ENCODE results near the gene IDH1. TPM values are rescaled to one million over a fixed set of nuclear protein-coding genes. Genes with fewer than 3 reads are reported as not detected.

Gene IDH1
- total and polyA plus RNA-seq, 2 of the 8 experiments (the other 6 are each of a cell fraction or from before 2014, with no cell fraction given) = 174 to 398 TPM

GRCh38 chr2:208189069-208189809 is 65.6 kb downstream of the IDH1 start:
- Histone ChIP-seq H3K9me3 (ENCODE audit: insufficient read depth in 2 of 2, low read depth in 1 of 2, low read length in 1 of 2) (no peaks in the 10 kb centered on the region), H4K20me1 (replicated peaks in 1 of 2; ENCODE audit: control insufficient read depth in 1 of 2, insufficient read depth in 2 of 2, low read length in 2 of 2) (no peaks in the 10 kb centered on the region), H3K27me3 (replicated peaks in 1 of 4; ENCODE audit: control insufficient read depth in 3 of 4, extremely low read depth in 1 of 4, insufficient read depth in 3 of 4, low read length in 3 of 4) (no peaks in the 10 kb centered on the region), H3K23me2 (ENCODE audit: low read depth, low read length) (no peaks in the 10 kb centered on the region; the same call in 1 of the 2 replicates), H3K56ac (replicated peaks; ENCODE audit: insufficient read length, low read depth, low read length) (no peak overlapping the region), H2BK12ac (ENCODE audit: low read depth, low read length) (no peak overlapping the region), H3K36me3 (ENCODE audit: control insufficient read depth in 2 of 4, insufficient read depth in 4 of 4, low read length in 3 of 4) (no peaks in the 10 kb centered on the region), H3K14ac (ENCODE audit: insufficient read length) (no peak overlapping the region), H2AFZ (ENCODE audit: low read length) (0 out of 2 replicates have a peak overlapping the region, but pooled peaks have one; percentile 34), H3K27ac (ENCODE audit: low read depth, low read length) (no peak overlapping the region), H3K4me1 (replicated peaks in 1 of 4; ENCODE audit: control insufficient read depth in 3 of 4, insufficient read depth in 4 of 4, low read length in 3 of 4) (peaks cover 3 to 12% (median 9%) of the 10 kb centered on the region in 4 experiments; a peak in 6 of 7 replicates), H2BK120ac (replicated peaks; ENCODE audit: low read depth, low read length) (no peak overlapping the region), H3K79me2 (ENCODE audit: control insufficient read depth in 1 of 2, insufficient read depth in 2 of 2, low read length in 2 of 2) (no peaks in the 10 kb centered on the region), H4K8ac (ENCODE audit: extremely low read depth, insufficient read depth, low read length) (no peak overlapping the region), H3K4ac (replicated peaks; ENCODE audit: insufficient read length, low read depth, low read length) (no peak overlapping the region), H4K5ac (ENCODE audit: insufficient read length, low read depth, low read length) (no peak overlapping the region), H2BK20ac (ENCODE audit: low read length) (peak overlapping the region; percentile 13; the same call in 1 of the 2 replicates), H3K79me1 (ENCODE audit: low read depth, low read length) (no peaks in the 10 kb centered on the region), H2BK5ac (ENCODE audit: low read depth, low read length) (no peak overlapping the region), H3K4me3 (ENCODE audit: extremely low read depth in 1 of 4, insufficient read depth in 2 of 4, low read depth in 3 of 4, low read length in 4 of 4) (no peak overlapping the region), H2AK5ac (ENCODE audit: low read depth, low read length) (no peak overlapping the region), H3K4me2 (ENCODE audit: insufficient read depth in 1 of 2, low read depth in 2 of 2, low read length in 2 of 2) (peak overlapping the region in 1 of 2 experiments; percentile 23; a peak in 1 of 4 replicates), H3K18ac (ENCODE audit: extremely low read depth, low read length) (no peak overlapping the region), H4K91ac (replicated peaks; ENCODE audit: insufficient read length, low read length) (no peak overlapping the region), H2BK15ac (ENCODE audit: low read length) (0 out of 2 replicates have a peak overlapping the region, but pooled peaks have one; percentile 32), H3K9ac (replicated peaks in 1 of 4; ENCODE audit: extremely low read depth in 1 of 4, low read depth in 3 of 4, low read length in 3 of 4) (no peak overlapping the region; a peak in 1 of 7 replicates), H3K23ac (ENCODE audit: insufficient read length) (no peak overlapping the region)
- WGBS, 2 experiments (ENCODE audit: extremely low coverage in 1 of 2, insufficient coverage in 1 of 2, insufficient read length in 1 of 2, insufficient replicate concordance in 2 of 2, low coverage in 1 of 2, low lambda C conversion rate in 2 of 2, missing lambda C conversion rate in 1 of 2) = 81% methylated on average over 5 of the region's 5 CpGs; no CpG with 5 or more reads in 1 of the 2 experiments
- no peak for DNase-seq (ENCODE audit: low read depth in 1 of 2, low spot score in 2 of 2)
- FAIRE-seq = no peak
- ChIA-PET CTCF (ENCODE audit: partially characterized antibody) (interaction anchor here (0.9 to 5.9 kb wide), 5 partner anchors 11 to 87 kb away, joined by 3 to 43 read pairs (median 3); no protein-coding TSS in a partner anchor), POLR2A (ENCODE audit: partially characterized antibody) (interaction anchor here (1.1 kb wide), 1 partner anchor 24 kb away, joined by 3 read pairs; no protein-coding TSS in a partner anchor)
- TF ChIP-seq ASH2L (IDR thresholded peaks at IDR 0.05; ENCODE audit: low read length) (no peak), JUN (IDR thresholded peaks at IDR 0.05; ENCODE audit: low read depth, low read length) (no peak), CBX5 (IDR thresholded peaks at IDR 0.05; ENCODE audit: low read depth, low read length) (no peak), CTBP2 (IDR thresholded peaks at IDR 0.05; ENCODE audit: borderline replicate concordance, insufficient read depth, insufficient read length, low read length) (no peak), NANOG (IDR thresholded peaks at IDR 0.05; ENCODE audit: insufficient read depth, low read depth, low read length, poor library complexity, severe bottlenecking) (no peak), NRF1 (IDR thresholded peaks at IDR 0.05; ENCODE audit: low read depth, low read length) (no peak), SP1 (IDR thresholded peaks at IDR 0.05; ENCODE audit: low read depth, low read length) (no peak), BRCA1 (IDR thresholded peaks at IDR 0.05; ENCODE audit: low read depth, low read length) (no peak), POLR2A (IDR thresholded peaks at IDR 0.05; ENCODE audit: control extremely low read depth in 1 of 2, low read depth in 2 of 2, low read length in 2 of 2) (no peak)
- TF ChIP-seq, protein P1, sequence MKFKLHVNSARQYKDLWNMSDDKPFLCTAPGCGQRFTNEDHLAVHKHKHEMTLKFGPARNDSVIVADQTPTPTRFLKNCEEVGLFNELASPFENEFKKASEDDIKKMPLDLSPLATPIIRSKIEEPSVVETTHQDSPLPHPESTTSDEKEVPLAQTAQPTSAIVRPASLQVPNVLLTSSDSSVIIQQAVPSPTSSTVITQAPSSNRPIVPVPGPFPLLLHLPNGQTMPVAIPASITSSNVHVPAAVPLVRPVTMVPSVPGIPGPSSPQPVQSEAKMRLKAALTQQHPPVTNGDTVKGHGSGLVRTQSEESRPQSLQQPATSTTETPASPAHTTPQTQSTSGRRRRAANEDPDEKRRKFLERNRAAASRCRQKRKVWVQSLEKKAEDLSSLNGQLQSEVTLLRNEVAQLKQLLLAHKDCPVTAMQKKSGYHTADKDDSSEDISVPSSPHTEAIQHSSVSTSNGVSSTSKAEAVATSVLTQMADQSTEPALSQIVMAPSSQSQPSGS (IDR thresholded peaks at IDR 0.05; ENCODE audit: low read length) = no peak

All from H1 (cell line).